ENCODE data around the gene RNF208.

- TF ChIP-seq POLR2AphosphoS5 (IDR thresholded peaks at IDR 0.05) (no peak), CTCF (IDR thresholded peaks at IDR 0.05; ENCODE audit: poor library complexity, severe bottlenecking) (no peak), EZH2 (IDR thresholded peaks at IDR 0.05; ENCODE audit: borderline replicate concordance, insufficient read depth, low read length, poor library complexity, severe bottlenecking) (no peak), RAD21 (conservative IDR thresholded peaks at IDR 0.05) (no peak), TAF1 (IDR thresholded peaks at IDR 0.05; ENCODE audit: low read depth) (no peak), REST (IDR thresholded peaks at IDR 0.05; ENCODE audit: borderline replicate concordance) (no peak), SMC3 (conservative IDR thresholded peaks at IDR 0.05; ENCODE audit: poor library complexity) (no peak), EP300 (conservative IDR thresholded peaks at IDR 0.05; ENCODE audit: poor library complexity, severe bottlenecking) (no peak), MXI1 (conservative IDR thresholded peaks at IDR 0.05; ENCODE audit: poor library complexity, severe bottlenecking) (no peak)
Observed at GRCh38 chr9:137243626-137244485, 21.8 kb upstream of the RNF208 start.
